Stimulated activated CD8-positive, alpha-beta memory T cell treated with anti-CD3 and anti-CD28 coated beads, Interleukin-12 subunit alpha, Interleukin-12 subunit beta, amount 100 ng/mL, for 1 hour (primary cell): Measurements from ENCODE around the gene RBM47.
"Not testable (repeated sequence)": the region's sequence is repeated elsewhere in the genome, so short reads cannot be mapped to it uniquely, and the experiment has no call there.

Experiments used
- DNase-seq: peaks from one replicate; pipeline ENCODE4 v3.0.0-alpha.2; 2020; ENCODE audit warnings: low read depth

RBM47 gene

DNA sequence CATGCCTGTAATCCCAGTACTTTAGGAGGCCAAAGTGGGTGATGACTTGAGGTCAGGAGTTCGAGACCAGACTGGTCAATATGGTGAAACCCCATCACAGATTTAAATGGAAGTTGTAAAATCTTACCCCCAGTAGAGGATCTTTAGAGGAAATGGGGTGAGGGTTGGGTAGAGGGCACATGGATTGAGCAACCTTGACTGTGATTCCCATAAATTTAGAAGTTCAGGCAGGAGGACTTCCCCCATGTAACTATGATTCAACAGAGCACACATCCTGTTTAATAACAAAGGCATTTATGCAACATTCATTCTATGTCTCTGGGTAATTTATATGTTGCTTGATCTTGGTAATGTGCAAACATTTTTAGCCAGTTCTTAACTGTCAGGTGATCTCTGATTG, 143.1 kb downstream of the RBM47 start:
- DNase-seq, result no peak

DNA sequence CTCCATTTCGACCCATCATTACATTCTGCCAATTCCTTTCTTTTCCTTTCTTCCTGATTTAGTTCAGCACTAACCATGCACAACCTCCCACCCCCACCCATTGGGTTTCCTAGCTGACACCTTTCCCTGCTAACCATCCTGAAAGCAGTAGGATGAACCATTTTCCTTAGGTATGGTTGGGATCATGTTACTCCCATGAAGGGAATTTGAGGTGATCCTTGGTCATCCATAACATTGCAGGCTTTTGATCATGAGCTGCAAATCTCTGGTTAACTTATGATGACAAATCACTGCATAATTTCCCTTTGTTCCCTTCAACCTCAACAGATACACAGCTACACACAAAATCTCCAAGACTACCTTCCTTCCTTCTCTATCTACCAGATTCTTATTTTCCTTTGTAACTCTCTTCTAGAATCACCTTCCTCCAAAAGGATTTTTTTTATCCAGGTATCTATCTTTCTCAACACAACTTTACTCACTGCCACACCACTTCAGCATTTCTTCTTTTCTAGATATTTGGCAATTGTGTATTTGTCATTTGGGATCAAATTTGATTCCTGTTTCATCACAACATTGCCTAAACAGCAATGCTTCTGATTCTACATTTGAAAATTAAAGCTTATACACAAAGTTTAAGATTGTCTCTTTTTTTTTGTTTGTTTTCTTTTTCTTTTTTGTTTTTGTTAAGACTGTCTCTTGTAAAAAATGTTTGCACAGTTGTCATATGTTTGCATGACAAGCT, 145.1 kb downstream of the RBM47 start:
- DNase-seq, result no peak

DNA sequence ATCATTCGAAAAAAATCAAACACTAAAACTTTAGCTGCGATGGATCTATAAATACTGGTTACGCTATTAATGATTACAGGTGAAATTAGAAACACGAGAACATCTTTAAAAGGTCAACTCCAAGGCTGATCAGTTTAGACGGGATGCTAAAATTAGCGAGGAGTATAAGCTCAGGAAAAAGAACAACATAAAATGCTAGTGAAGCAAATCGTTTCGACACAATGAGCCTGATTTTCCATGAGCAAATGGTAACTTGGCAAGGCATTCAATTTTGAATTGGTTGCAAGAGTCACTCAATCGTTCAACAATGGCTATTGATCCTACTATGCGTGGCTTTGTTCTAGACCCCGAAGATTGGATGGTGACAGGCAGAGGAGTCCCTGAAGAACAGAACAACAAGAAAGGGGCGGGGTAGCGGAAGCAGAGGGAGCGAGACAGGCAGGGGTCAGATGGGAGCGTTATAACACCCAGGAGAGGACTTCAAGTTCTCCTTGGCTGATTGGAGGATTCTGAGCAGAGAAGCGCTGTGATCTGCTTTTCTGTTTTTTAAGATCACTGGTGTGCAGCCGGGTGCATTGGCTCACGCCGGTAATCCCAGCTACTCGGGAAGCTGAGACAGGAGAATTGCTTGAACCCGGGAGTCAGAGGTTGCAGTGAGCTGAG, 146.5 kb downstream of the RBM47 start:
- DNase-seq, result no peak

DNA sequence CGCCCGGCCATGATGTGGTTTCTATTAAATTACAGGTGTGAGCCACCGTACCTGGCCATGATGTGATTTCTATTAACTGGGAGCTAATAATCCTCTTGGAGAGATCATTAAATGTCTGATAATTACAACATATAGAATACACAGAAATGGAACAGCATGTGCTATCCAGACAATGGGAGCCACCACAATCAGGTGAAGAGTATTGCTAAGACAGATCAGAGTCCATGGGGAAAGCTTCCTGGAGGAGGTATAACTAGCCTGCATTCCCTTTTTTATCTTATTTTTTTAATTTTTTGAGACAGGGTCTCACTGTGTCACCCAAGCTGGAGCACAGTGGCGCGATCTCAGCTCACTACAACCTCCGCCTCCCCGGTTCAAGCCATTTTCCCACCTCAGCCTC, 147.7 kb downstream of the RBM47 start:
- DNase-seq, result no peak

DNA sequence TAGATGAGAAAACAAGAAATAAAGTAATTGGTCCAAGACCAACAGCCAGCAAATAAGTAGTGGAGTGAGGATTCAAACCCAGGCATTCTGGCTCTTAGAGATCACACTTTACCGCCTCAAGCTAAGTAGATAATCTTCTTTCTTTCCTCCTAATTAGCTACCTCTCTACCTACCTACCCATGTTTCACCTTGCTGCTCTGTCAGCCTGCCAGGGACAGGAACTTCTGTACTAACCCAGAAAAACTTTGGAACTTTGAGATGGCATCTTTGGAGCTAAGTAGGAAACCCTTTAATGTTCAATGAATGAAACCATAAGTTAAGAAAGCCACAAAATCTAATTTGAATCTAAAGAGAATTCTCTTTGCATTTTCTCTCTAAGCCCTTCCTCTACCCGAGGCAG, 149.4 kb downstream of the RBM47 start:
- DNase-seq, result no peak

DNA sequence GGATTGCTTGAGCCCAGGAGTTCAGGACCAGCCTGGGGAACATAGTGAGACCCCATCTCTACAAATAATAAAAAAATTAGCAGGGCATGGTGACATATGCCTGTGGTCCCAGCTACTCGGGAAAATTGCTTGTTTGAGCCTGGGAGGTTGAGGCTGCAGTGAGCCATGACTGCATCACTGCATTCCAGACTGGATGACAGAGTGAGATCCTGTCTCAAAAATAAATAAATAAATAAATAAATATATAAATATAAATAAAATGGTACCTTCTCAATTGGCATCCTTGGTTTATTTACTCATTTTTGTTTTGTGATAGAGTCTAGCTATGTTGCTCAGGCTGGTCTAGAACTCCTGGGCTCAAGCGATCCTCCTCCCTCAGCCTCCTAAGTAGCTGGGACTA, 150.3 kb downstream of the RBM47 start:
- no peak for DNase-seq

DNA sequence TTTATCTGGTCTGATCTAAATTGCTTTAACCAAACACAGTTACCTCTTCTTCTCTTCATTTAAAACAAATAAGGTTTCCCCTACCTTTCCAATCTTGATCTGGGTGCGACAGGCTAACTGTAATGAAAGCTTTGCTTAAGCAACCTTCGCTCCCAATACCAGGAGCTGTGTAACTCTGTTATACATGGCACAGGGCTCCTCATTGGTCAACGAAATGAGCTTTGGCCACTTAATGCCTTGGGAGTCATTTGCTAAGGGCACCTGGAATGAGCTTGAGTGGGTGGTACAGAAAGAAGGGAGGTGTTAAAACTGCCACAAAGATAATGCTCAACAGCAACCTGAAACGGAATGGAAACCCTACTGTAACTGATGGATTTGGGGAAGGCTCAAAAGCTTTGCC, 154.1 kb downstream of the RBM47 start:
- no peak for DNase-seq

DNA sequence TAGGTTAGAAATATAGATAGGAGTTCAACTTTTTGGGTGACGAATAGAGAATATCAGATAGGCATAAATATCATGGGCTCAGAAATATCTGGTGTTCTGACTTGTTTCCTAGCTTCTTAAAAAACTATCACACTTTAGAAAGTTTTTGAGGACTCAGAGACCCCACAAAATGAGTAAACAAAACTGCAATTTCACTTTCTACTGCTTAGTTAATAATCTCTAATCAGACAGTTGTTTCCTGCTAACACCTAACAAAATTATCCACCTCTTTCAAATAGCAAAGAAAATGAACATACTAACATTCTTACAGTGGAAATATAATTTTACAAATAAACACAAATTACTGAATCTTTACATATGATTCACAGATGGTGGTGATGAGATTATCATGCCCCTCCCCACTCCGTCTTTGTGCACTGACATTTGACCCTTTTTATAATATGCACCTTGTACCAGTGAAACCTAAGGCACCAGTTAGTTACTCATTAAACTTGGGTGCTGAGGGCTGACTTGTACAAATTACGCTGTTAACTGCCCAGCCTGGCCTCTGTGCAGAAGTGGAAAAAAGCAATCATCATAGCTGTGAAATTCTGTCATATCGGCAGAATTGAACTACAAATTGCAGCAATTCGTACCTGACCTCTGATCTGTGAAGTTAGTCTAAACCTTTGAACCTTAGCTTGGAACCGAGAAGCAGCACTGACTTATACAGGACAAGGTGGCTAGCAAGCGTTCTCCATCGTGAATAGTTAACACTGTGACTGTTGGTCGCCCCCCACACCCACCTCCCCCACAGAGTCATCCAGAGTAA, 155.9 kb downstream of the RBM47 start:
- no peak for DNase-seq

DNA sequence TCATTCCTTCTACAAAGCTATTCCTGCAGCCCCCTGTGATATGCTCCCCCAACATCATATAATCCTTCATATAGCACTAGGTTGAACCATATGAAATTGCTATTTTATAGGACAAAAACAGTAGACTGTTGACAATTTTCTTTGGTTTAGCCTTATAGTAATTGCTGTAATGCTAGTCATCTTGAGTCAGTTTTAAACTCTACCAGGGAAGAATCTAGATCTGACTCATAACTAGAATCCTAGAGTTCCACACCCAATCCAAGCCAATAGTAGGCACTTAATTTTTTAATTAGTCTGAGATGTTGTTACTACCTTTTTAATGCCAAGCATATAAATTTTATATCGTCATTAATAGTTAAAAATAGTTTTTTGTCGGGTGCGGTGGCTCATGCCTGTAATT, 157.7 kb downstream of the RBM47 start:
- no peak for DNase-seq

DNA sequence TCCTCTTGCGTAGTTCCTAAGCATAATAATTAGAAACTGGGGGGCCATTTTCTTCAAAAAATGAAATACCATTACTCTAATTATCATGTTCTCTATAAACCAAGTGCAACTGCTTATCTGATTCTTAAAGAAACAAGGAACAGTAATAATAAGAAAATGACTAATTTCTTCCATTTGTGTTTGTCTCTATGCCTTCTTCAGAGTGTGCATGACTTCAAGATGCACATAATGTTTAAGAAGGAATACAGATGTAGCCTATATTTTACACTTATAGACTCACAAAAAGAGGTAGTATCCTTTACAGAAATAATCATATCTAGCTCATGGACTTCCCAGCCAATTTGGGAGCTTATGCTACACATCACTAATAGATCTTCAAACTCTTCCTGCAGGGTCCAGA, 162.9 kb downstream of the RBM47 start:
- DNase-seq, result no peak

DNA sequence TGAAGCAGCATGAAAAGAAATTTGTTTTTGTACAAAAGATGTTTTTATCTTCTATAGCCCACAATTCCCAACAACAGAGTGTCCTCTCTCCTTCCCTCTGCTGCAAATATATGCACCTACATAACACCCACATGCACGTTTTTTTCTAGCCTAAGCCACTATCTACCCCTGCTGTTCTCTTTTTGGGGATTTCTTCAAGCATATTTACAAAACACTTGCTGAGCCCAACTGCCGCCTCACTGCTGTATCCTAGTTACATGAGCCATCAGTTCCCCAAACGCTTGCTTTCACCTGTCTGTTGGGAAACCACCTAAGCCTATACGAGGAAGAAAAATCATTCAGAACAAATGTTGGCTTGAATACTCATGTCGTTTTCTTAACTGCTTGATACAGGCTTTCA, 167.3 kb downstream of the RBM47 start:
- DNase-seq, result no peak

DNA sequence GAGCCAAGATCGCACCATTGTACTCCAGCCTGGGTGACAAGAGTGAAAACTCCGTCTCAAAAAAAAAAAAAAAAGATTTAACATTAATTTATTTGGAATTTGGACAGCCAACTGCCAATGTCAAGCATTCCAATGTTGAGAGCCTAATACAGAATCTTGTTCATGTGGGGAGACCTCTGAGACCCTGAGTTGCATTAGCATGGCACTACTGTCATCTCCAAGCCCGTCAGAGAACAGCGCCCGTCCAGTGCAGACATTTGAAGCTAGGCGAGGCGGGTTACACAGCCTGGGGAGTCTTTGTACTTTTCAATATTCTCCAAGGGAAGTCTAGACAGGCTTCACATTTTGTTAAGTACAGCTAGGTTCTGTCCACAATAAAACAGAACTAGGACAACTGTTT, 167.8 kb downstream of the RBM47 start:
- no peak for DNase-seq

DNA sequence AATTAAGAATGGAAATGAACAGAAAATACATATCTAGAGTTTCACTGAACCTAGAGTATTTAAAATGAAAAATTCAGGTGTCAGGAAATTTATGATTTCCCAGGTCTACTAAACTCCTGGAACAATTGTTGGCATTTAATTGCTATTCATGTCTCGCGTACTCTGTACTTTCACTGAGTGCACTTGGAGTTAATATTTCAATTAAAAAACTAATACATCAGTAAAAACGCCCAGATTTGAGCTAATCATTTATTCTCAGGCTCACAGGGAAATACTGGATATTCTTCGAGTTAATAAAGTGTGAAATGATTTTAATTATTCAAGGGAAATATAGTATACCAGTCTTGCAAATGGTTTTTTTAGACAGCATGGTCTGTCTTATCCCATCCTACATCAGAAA, 168.6 kb downstream of the RBM47 start:
- DNase-seq, result no peak

DNA sequence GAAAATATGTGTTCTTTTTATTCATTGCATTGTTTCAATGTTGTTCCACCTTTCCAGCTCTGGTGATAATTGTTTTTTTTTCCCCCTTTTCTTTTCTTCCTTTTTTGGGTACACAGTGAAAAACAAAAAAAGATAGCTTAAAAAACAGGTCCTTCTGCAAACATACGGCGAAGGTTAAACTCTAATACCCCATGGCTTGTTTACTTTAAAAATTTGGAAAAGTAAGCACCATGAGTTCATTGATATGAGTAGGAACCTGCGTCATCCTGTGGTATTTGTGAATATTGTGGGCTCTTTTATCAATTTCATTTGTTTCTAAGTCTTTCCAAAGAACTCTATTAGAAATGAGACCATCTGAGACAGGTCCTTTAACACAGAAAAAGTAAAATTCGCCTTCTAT, 171.0 kb downstream of the RBM47 start:
- no peak for DNase-seq

DNA sequence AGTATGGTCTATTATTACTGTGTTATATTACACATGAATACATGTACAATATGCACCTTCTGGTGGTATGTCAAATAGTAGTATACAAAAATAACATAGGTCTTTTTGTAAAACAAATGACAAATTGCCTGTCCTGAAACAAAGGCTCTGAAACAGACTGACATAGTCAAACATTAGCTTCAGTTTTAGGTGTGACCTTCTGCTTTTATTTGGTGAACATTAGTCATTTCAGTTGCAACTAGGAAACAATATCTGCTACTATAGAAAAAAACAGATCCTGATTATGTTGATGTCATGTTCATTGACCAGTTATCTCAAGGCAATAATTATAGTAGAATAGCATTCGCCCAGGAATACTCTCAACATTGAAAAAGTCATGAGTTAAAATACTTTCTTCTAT, 171.6 kb downstream of the RBM47 start:
- no peak for DNase-seq

DNA sequence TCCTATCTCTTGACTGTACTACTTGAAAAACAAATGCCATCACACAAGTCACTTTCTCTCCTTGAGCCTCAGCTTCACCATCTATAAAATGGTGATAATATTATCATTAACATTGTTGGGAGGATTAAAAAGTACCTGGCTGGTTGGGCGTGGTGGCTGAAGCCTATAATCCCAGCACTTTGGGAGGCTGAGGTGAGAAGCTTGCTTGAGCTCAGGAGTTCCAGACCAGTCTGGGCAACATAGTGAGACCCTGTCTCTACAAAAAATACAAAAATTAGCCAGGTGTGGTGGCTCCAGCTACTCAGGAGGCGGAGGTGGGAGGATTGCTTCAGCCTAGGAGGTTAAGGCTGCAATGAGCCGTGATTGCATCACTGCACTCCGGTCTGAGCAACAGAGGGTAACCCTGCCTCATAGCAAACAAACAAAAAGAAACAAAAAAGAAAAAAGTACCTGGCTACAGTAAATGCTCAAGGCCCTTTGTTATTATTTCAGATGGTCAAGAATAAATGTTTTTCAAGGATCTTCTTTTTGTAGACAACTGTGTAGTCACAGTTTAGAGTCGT, 174.2 kb downstream of the RBM47 start:
- DNase-seq, result no peak

DNA sequence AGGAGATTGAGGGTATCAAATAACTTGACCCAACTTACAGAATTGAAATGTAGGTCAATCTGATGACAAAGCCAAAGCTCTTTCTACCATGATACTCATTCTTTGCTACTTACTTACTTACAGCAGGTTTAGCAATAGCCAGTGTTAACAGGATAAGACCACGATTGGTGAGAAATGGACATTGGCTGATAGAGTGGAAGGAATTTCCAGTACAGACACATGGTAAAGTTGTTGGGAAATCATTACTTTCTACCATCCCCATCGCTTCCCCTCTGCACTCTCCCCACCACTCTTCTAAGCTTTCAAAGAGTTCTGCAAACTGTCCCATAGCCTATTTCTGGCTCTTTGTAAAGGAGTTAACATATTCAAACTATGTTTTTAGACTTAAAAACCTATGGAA, 174.8 kb downstream of the RBM47 start:
- DNase-seq, result no peak

DNA sequence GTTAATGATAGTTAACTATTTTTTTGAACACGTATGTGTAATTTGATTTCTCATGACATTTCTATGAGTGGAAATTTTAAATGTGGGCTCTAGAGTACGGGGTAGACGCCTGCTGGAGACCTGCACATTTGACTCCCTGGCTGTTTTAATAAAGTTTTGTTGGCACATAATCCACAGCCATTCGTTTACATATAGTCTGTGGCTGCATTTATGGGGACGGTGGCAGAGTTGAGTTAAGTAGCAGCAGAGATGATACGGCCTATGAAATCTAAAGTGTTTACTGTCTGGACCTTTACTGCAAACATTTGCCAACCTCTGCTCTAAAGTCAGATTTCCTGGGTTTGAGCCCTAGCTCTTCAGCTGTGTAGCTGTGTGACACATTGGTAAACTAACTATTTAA, 175.8 kb downstream of the RBM47 start:
- DNase-seq, result no peak

DNA sequence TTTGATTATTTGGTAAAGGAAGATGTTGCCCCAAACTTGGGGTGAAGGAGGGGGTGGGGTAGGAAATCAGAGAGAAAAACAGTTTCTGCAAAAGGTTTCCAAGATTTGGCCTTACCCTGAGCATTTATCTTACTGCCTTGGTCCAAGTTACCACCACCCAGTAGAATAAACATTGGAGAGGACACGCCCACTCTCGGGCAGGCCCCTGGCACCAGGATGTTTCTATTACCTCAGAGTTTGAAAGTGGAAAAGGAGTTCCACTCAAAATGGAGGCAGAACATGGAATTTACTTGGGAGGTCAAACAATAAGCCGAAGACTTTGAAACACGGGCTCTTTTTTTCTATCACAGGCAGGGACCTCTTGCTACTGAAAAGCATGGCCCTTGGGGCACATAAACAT, 180.8 kb downstream of the RBM47 start:
- no peak for DNase-seq

DNA sequence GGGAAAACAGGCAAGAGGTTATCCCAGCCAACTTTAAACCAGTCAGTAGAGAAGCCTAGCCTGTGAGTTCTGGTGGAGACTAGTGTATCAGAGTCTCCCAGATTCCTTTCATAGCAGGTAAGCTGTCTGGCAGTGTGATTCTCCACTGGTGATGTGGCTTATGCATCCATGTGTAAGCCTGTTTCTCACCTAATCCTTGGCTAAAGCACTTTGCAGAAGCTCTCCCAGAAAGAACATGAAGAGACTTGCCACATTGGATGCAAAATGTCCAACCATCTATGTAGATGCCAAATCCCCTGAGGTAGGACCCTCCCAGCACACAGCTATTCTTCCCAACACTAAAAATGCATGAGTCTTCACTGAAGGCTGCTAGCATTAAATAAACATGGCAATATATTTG, 182.8 kb downstream of the RBM47 start:
- DNase-seq, result no peak

DNA sequence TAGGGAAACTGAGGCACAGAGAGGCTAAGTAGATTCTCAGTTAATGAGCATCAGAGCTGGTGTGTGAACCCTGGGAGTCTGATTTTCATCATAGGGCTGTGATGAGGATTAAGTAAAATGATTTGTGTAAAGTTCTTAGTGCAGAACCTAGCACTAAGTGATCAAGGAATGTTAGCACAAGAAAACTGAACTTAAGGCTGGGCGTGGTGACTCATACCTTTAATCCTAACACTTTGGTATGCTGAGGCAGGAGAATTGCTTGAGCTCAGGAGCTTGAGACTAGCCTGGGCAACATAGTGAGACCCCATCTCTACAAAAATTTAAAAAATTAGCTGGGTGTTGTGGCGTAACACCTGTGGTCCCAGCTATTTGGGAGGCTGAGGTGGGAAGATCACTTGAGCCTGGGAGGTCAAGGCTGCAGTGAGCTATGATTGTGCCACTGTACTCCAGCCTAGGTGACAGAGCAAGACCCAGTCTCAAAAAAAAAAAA, 183.4 kb downstream of the RBM47 start:
- DNase-seq, result not testable (repeated sequence)

DNA sequence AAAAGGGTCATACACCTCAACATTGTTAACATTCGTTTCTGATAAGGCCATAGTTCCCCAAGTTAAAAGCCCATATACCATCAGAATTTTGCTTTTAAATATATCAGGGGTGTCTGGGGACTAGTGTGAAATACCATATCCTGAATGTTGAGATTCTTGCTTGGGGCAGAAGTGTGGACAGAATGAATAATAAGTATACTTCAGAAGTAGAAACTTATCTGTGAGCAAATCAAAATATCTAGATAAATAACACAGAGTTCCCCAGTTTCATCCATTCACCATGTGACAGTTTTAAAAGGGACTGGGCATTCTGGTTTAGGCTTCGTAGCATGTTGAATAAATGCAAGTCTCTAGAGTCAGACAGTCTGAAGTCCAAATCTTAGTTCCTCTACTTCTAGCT, 184.0 kb downstream of the RBM47 start:
- DNase-seq, result no peak

DNA sequence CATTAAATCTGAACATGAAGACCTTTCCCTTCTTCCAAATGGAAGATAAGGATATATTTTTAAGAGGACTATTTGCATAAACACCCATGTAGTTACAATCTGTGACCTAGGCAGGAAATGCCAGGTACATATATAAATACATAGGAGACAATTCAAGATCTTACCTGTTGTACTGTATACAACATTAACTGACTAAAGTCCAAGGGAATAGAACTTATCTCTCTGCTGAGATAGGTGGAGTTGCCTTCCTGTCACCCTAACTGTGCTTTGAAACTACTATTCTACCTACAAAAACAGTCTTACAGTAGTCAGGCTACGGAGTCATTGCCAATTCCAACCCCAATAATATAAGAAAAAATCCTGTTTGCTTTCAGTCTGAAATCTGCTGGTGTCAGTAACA, 188.2 kb downstream of the RBM47 start:
- no peak for DNase-seq
